IMR-90 (cell line): ENCODE data around the gene ELK3. TPM values are rescaled to one million over a fixed set of nuclear protein-coding genes. Genes with fewer than 3 reads are reported as not detected.

Experiments used
- ATAC-seq: fragments of 200-7000 bp; cut with Tn5 transposase; 2 replicates; pipeline ENCODE4 v1.9.1; 2020; ENCODE audit warnings: low read depth, mild to moderate bottlenecking, moderate library complexity
- BruUV-seq: library from RNA; stranded (reverse); fragments of 400-500 nt; replicated peaks from 2 replicates; lab custom pipeline; 2021; lab: Mats Ljungman, UMichigan
- CTCF ChIA-PET: fragments of 300-600 bp; formaldehyde crosslinking; extraction: SDS; loops from one replicate; lab custom pipeline; 2021; ENCODE audit warnings: antibody characterized with exemption; lab: Yijun Ruan, JAX
- POLR2A ChIA-PET: fragments of 300-600 bp; sonication (Branson Sonifier 250); formaldehyde crosslinking; loops from one replicate; lab custom pipeline; 2022; ENCODE audit warnings: antibody characterized with exemption; ENCODE audit not compliant: unreplicated experiment; lab: Charles Lee
- DNase-seq: peaks from one replicate; pipeline ENCODE4 v3.0.0; 2013
- H2AFZ ChIP-seq: replicated peaks from 2 replicates; pipeline ENCODE3; 2013; ENCODE audit warnings: low read length, mild to moderate bottlenecking; ENCODE audit not compliant: poor library complexity
- H2AK5ac ChIP-seq: 2 replicates; pipeline ENCODE4 v1.6.1; 2013; ENCODE audit warnings: low read depth, low read length, inconsistent platforms
- H2AK9ac ChIP-seq: replicated peaks from 2 replicates; pipeline ENCODE3; 2013; ENCODE audit warnings: mild to moderate bottlenecking, low read depth, low read length, moderate library complexity; ENCODE audit not compliant: poor library complexity
- H2BK120ac ChIP-seq: 2 replicates; pipeline ENCODE4 v1.6.1; 2013; ENCODE audit warnings: low read depth, low read length, inconsistent platforms
- H2BK15ac ChIP-seq: 3 replicates; pipeline ENCODE4 v1.6.1; 2013; ENCODE audit warnings: low read depth, low read length, inconsistent platforms
- H2BK20ac ChIP-seq: 2 replicates; pipeline ENCODE4 v1.6.1; 2013; ENCODE audit warnings: low read depth, mild to moderate bottlenecking, inconsistent platforms, low read length, moderate library complexity
- H2BK5ac ChIP-seq: 2 replicates; pipeline ENCODE4 v1.6.1; 2013; ENCODE audit warnings: mild to moderate bottlenecking, low read depth, low read length, inconsistent platforms; ENCODE audit not compliant: poor library complexity, severe bottlenecking
- H3K14ac ChIP-seq: replicated peaks from 2 replicates; pipeline ENCODE4 v1.6.1; 2013; ENCODE audit warnings: low read depth, low read length, inconsistent platforms
- H3K18ac ChIP-seq: 2 replicates; pipeline ENCODE4 v1.6.1; 2013; ENCODE audit warnings: low read depth, low read length, control low read depth
- H3K23ac ChIP-seq: 2 replicates; pipeline ENCODE4 v1.6.1; 2013; ENCODE audit warnings: low read depth, low read length, inconsistent platforms
- H3K27ac ChIP-seq: 2 replicates; pipeline ENCODE4 v1.5.1; 2013; ENCODE audit warnings: mild to moderate bottlenecking, control low read depth, low read length; ENCODE audit not compliant: insufficient read depth
- H3K27me3 ChIP-seq: 2 replicates; pipeline ENCODE4 v1.6.1; 2013; ENCODE audit warnings: low read length; ENCODE audit not compliant: control insufficient read depth, insufficient read depth
- H3K36me3 ChIP-seq: 2 replicates; pipeline ENCODE4 v1.6.1; 2013; ENCODE audit warnings: low read length, mixed read lengths; ENCODE audit not compliant: control insufficient read depth, insufficient read depth
- H3K4ac ChIP-seq: 2 replicates; pipeline ENCODE4 v1.6.1; 2013; ENCODE audit warnings: low read depth, low read length, inconsistent platforms
- H3K4me1 ChIP-seq: 2 replicates; pipeline ENCODE4 v1.6.1; 2013; ENCODE audit warnings: low read length, mixed read lengths; ENCODE audit not compliant: control insufficient read depth, insufficient read depth
- H3K4me2 ChIP-seq: 2 replicates; pipeline ENCODE4 v1.6.1; 2013; ENCODE audit warnings: low read depth, mild to moderate bottlenecking, control low read depth, low read length, moderate library complexity
- H3K4me3 ChIP-seq: 2 replicates; pipeline ENCODE4 v1.5.1; 2013; ENCODE audit warnings: low read depth, mild to moderate bottlenecking, control low read depth, low read length, moderate library complexity; ENCODE audit not compliant: insufficient read depth
- H3K56ac ChIP-seq: 2 replicates; pipeline ENCODE4 v1.6.1; 2013; ENCODE audit warnings: low read length, inconsistent platforms; ENCODE audit not compliant: insufficient read depth; ENCODE audit errors: extremely low read depth
- H3K79me1 ChIP-seq, 2 experiments: 2 replicates each; pipeline ENCODE4 v1.6.1; 2013; ENCODE audit warnings: low read length in 2 of 2, inconsistent platforms in 1 of 2, low read depth in 1 of 2
- H3K9ac ChIP-seq: 2 replicates; pipeline ENCODE4 v1.6.1; 2013; ENCODE audit warnings: low read depth, low read length, control low read depth
- H3K9me1 ChIP-seq: 2 replicates; pipeline ENCODE4 v1.6.1; 2013; ENCODE audit warnings: low read length, inconsistent platforms; ENCODE audit not compliant: insufficient read depth
- H3K9me3 ChIP-seq: 2 replicates; pipeline ENCODE4 v1.6.1; 2013; ENCODE audit warnings: low read length; ENCODE audit not compliant: control insufficient read depth, insufficient read depth
- H4K20me1 ChIP-seq: 2 replicates; pipeline ENCODE4 v1.6.1; 2013; ENCODE audit warnings: low read length, inconsistent platforms; ENCODE audit not compliant: insufficient read depth
- H4K5ac ChIP-seq: 2 replicates; pipeline ENCODE4 v1.6.1; 2013; ENCODE audit warnings: mild to moderate bottlenecking, low read depth, low read length, control low read depth
- H4K8ac ChIP-seq, 2 experiments: 2 replicates each; pipeline ENCODE4 v1.6.1; 2013; ENCODE audit warnings: low read depth in 2 of 2, low read length in 2 of 2, control low read depth in 1 of 2, inconsistent platforms in 1 of 2
- H4K91ac ChIP-seq: 2 replicates; pipeline ENCODE4 v1.6.1; 2013; ENCODE audit warnings: low read depth, low read length, inconsistent platforms; ENCODE audit not compliant: insufficient read depth
- BHLHE40 ChIP-seq: fragments of 150-350 bp; IDR thresholded peaks from 2 replicates; pipeline ENCODE4 v1.6.1; 2016; ENCODE audit warnings: mild to moderate bottlenecking, low read depth, low read length
- CEBPB ChIP-seq: IDR thresholded peaks from 2 replicates; pipeline ENCODE4 v1.6.1; 2012; ENCODE audit warnings: low read depth, low read length, improper control_type of control experiment
- CHD1 ChIP-seq: IDR thresholded peaks from 2 replicates; pipeline ENCODE4 v1.6.1; 2012; ENCODE audit warnings: low read depth, low read length, improper control_type of control experiment
- CTCF ChIP-seq: conservative IDR thresholded peaks from 2 replicates; pipeline ENCODE4 v1.5.1; 2012; ENCODE audit warnings: mild to moderate bottlenecking, low read depth, low read length, improper control_type of control experiment
- ELK1 ChIP-seq: fragments of 150-350 bp; IDR thresholded peaks from 2 replicates; pipeline ENCODE4 v1.6.1; 2016; ENCODE audit warnings: low read depth, mild to moderate bottlenecking, low read length, moderate library complexity, borderline replicate concordance
- FOS ChIP-seq: fragments of 150-350 bp; IDR thresholded peaks from 2 replicates; pipeline ENCODE4 v1.6.1; 2016; ENCODE audit warnings: low read depth, low read length
- MAFK ChIP-seq: IDR thresholded peaks from 2 replicates; pipeline ENCODE4 v1.6.1; 2012; ENCODE audit warnings: low read depth, low read length, improper control_type of control experiment
- MAZ ChIP-seq: IDR thresholded peaks from 2 replicates; pipeline ENCODE4 v1.6.1; 2012; ENCODE audit warnings: low read depth, mild to moderate bottlenecking, low read length, improper control_type of control experiment, moderate library complexity, borderline replicate concordance
- NFE2L2 ChIP-seq: fragments of 150-350 bp; IDR thresholded peaks from 2 replicates; pipeline ENCODE4 v1.6.1; 2016; ENCODE audit warnings: low read depth, mild to moderate bottlenecking, low read length
- RAD21 ChIP-seq: IDR thresholded peaks from 2 replicates; pipeline ENCODE4 v1.6.1; 2012; ENCODE audit warnings: low read length, improper control_type of control experiment
- RFX5 ChIP-seq: IDR thresholded peaks from 2 replicates; pipeline ENCODE4 v1.8.0; 2012; ENCODE audit warnings: low read depth, mild to moderate bottlenecking, low read length, moderate library complexity
- SMC3 ChIP-seq: fragments of 150-350 bp; IDR thresholded peaks from 2 replicates; pipeline ENCODE4 v1.6.1; 2016; ENCODE audit warnings: low read depth, mild to moderate bottlenecking, antibody characterized with exemption, low read length, moderate library complexity
- USF2 ChIP-seq: fragments of 150-350 bp; IDR thresholded peaks from 2 replicates; pipeline ENCODE4 v1.6.1; 2017; ENCODE audit warnings: mild to moderate bottlenecking, antibody characterized with exemption, low read length, low read depth
- WGBS, 2 experiments: methylation state at CpG; one replicate each; pipeline versions ENCODE4 v1.1.5 to v1.1.7; 2013; ENCODE audit warnings: missing lambda C conversion rate in 2 of 2; ENCODE audit not compliant: insufficient read length in 1 of 2; ENCODE audit errors: extremely low coverage in 2 of 2; 5-methylcytosine and 5-hydroxymethylcytosine counted together
- dilution Hi-C: fragments of 300-500 bp; cut with HindIII; formaldehyde crosslinking; loops from one replicate; pipeline ENCODE4 v1.14.3; 2018; ENCODE audit warnings: low sequenced_read_pairs; ENCODE audit not compliant: unreplicated experiment
- in situ Hi-C: fragments of 300-500 bp; cut with MboI; formaldehyde crosslinking; loops from 3 replicates; pipeline ENCODE4 v1.14.3; 2019; ENCODE audit warnings: low sequenced_read_pairs, inconsistent platforms, mixed read lengths
- intact Hi-C: fragments of 100-400 bp; cut with micrococcal nuclease; formaldehyde crosslinking; loops from 2 replicates; pipeline ENCODE4 v1.10.0; 2022
- polyA plus RNA-seq, 3 experiments: library from polyadenylated mRNA; depleted of rRNA; stranded (reverse); fragments of >200 nt; gene quantifications; 2 replicates each; pipeline ENCODE4 v1.2.3, GENCODE V29; 2012; ENCODE audit warnings: low replicate concordance in 1 of 3
- total RNA-seq: library from RNA; depleted of rRNA; stranded (reverse); fragments of >200 nt; gene quantifications from 2 replicates; pipeline ENCODE4 v1.2.3, GENCODE V29; 2012

The ELK3 gene
- total and polyA plus RNA-seq, 2 of the 4 experiments (the other 2 are of a cell fraction): 14.5 to 27.5 TPM

GRCh38 chr12:96194576-96194889, 358 bp downstream of the ELK3 start:
- peak overlapping the region; percentile 65 for H2BK20ac ChIP-seq
- H4K8ac ChIP-seq: peak overlapping the region; percentile 81 to 90
- BruUV-seq: no TSS peak
- intact Hi-C loops: no loop called here
- H3K4ac ChIP-seq: peak overlapping the region; percentile 81
- ChIA-PET CTCF (interaction anchor here (1.4 kb wide), 1 partner anchor 21 kb away, joined by 4 read pairs; no protein-coding TSS in a partner anchor), POLR2A (no interaction called here)
- H3K4me2 ChIP-seq: peak overlapping the region; percentile 67
- peaks cover 7% of the 10 kb centered on the region for H3K9me1 ChIP-seq
- no peak for DNase-seq
- no peak for ATAC-seq
- H2AFZ ChIP-seq: peak overlapping the region; percentile 78
- peak overlapping the region; percentile 71 for H4K91ac ChIP-seq
- no peak overlapping the region for H2BK15ac ChIP-seq
- peak overlapping the region; percentile 62; the same call in 1 of the 2 replicates for H3K18ac ChIP-seq
- no peaks in the 10 kb centered on the region for H3K27me3 ChIP-seq
- no peak overlapping the region for H2AK5ac ChIP-seq
- peaks cover 0 to 19% of the 10 kb centered on the region in 2 experiments; a peak in 2 of 4 replicates for H3K79me1 ChIP-seq
- peak overlapping the region; percentile 95 for H3K14ac ChIP-seq
- dilution Hi-C loops: no loop called here
- peak overlapping the region; percentile 86 for H2AK9ac ChIP-seq
- TF ChIP-seq NFE2L2 (no peak), CTCF (no peak), MAZ (no peak), USF2 (no peak), RFX5 (no peak), FOS (no peak), CHD1 (no peak), ELK1 (no peak), SMC3 (no peak), BHLHE40 (no peak), CEBPB (no peak), MAFK (no peak), RAD21 (no peak)
- H2BK120ac ChIP-seq: peak overlapping the region; percentile 74; the same call in 1 of the 2 replicates
- peak overlapping the region; percentile 80 for H3K9ac ChIP-seq
- no peak overlapping the region for H4K5ac ChIP-seq
- peak overlapping the region; percentile 97 for H3K4me3 ChIP-seq
- peaks cover 5% of the 10 kb centered on the region for H3K4me1 ChIP-seq
- H3K9me3 ChIP-seq: no peaks in the 10 kb centered on the region
- peak overlapping the region; percentile 98; the same call in 1 of the 2 replicates for H3K23ac ChIP-seq
- no CpG with 5 or more reads among the region's 24 CpGs for WGBS, 2 experiments
- H4K20me1 ChIP-seq: peaks cover 14% of the 10 kb centered on the region; the same call in 1 of the 2 replicates
- H3K56ac ChIP-seq: peak overlapping the region; percentile 92; the same call in 1 of the 2 replicates
- peak overlapping the region; percentile 28 for H3K27ac ChIP-seq
- in situ Hi-C loops: no loop called here
- H2BK5ac ChIP-seq: peak overlapping the region; percentile 96
- no peaks in the 10 kb centered on the region for H3K36me3 ChIP-seq
